Hepatocyte (in vitro differentiated cells): ENCODE data around the gene XRCC4.

Experiments used
- EZH2 ChIP-seq: fragments of 200-600 bp; sonication (generic); IDR thresholded peaks from 2 replicates; pipeline ENCODE4 v1.6.1; 2016; ENCODE audit warnings: antibody characterized with exemption, mild to moderate bottlenecking, borderline replicate concordance
- EZH2phosphoT487 ChIP-seq: fragments of 200-600 bp; sonication (generic); IDR thresholded peaks from one replicate; pipeline ENCODE4 v1.6.1; 2018; ENCODE audit warnings: antibody characterized with exemption, mild to moderate bottlenecking, low read depth, moderate library complexity; ENCODE audit not compliant: unreplicated experiment, severe bottlenecking
- TF ChIP-seq, protein P1 (sequence below): fragments of 200-600 bp; sonication (generic); IDR thresholded peaks from 2 replicates; pipeline ENCODE4 v1.5.1; 2016; ENCODE audit warnings: antibody characterized with exemption, mild to moderate bottlenecking; ENCODE audit not compliant: poor library complexity

DNA sequence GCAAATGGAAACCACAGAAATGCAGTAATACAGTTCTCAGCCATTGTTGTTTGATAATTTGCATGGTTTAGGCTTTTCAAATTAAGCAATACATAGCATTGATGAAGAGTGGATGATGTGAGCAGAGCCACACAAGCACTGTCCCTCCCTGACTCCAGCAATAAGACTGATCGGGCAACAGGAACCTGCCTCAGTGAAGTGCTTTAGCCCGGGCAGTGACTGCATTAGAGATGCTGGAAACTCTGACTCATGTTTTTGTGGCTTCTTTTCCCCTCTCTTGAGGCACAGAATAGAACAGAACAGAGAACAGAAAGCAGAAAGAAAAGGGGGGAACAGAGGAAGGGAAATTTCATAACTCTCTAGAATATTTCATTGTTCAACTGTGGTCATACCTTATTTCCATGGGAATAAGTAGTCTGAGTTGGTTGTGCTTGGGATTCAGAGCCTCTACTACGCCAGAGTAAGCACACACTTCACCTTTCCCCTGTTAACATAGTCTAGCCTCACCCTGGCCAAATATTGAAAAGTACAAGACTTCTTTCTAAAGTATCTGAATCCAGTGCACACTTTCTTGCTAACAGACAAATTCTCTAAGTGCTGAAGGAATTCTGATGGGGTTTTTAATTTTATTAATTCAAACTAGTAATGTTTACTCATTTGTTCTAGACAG, 229.4 kb downstream of the XRCC4 start:
- TF ChIP-seq, protein P1, sequence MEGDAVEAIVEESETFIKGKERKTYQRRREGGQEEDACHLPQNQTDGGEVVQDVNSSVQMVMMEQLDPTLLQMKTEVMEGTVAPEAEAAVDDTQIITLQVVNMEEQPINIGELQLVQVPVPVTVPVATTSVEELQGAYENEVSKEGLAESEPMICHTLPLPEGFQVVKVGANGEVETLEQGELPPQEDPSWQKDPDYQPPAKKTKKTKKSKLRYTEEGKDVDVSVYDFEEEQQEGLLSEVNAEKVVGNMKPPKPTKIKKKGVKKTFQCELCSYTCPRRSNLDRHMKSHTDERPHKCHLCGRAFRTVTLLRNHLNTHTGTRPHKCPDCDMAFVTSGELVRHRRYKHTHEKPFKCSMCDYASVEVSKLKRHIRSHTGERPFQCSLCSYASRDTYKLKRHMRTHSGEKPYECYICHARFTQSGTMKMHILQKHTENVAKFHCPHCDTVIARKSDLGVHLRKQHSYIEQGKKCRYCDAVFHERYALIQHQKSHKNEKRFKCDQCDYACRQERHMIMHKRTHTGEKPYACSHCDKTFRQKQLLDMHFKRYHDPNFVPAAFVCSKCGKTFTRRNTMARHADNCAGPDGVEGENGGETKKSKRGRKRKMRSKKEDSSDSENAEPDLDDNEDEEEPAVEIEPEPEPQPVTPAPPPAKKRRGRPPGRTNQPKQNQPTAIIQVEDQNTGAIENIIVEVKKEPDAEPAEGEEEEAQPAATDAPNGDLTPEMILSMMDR, result no peak
- TF ChIP-seq EZH2 (no peak), EZH2phosphoT487 (no peak)
